WTC11 (cell line): ENCODE data around the gene CCDC149. TPM values are rescaled to one million over a fixed set of nuclear protein-coding genes. Genes with fewer than 3 reads are reported as not detected.

Source experiments
- ATAC-seq: fragments of 200-7000 bp; cut with Tn5 transposase; 2 replicates; pipeline ENCODE4 v1.10.0; 2021; ENCODE audit warnings: mild to moderate bottlenecking, moderate library complexity
- CTCF ChIA-PET: fragments of 300-600 bp; sonication (Branson Sonifier 250); formaldehyde crosslinking; loops from one replicate; lab custom pipeline; 2021; ENCODE audit warnings: antibody characterized with exemption; lab: Charles Lee
- POLR2A ChIA-PET: fragments of 350-600 bp; sonication (Branson Sonifier 250); formaldehyde crosslinking; loops from one replicate; lab custom pipeline; 2021; ENCODE audit warnings: antibody characterized with exemption; lab: Charles Lee
- DNase-seq: peaks from one replicate; pipeline ENCODE4 v3.0.0; 2021; ENCODE audit warnings: low spot score
- H3K27ac Mint-ChIP-seq: 2 replicates; pipeline ENCODE4 v1.8.0; 2021; ENCODE audit warnings: mixed read lengths
- H3K27me3 Mint-ChIP-seq: 2 replicates; pipeline ENCODE4 v1.8.0; 2021; ENCODE audit warnings: low read depth, mild to moderate bottlenecking, moderate library complexity, mixed read lengths
- H3K36me3 Mint-ChIP-seq: 2 replicates; pipeline ENCODE4 v1.8.0; 2021; ENCODE audit warnings: mixed read lengths
- H3K4me1 Mint-ChIP-seq: 2 replicates; pipeline ENCODE4 v1.8.0; 2022; ENCODE audit warnings: mixed read lengths
- H3K4me3 Mint-ChIP-seq: 2 replicates; pipeline ENCODE4 v1.8.0; 2021; ENCODE audit warnings: mild to moderate bottlenecking, moderate library complexity, mixed read lengths
- H3K9me3 Mint-ChIP-seq: 2 replicates; pipeline ENCODE4 v1.8.0; 2021; ENCODE audit warnings: mixed read lengths
- EMX1 ChIP-seq: fragments of 250-450 bp; sonication (Bioruptor Pico); IDR thresholded peaks from 2 replicates; pipeline ENCODE4 v1.8.0; 2021; ENCODE audit warnings: mild to moderate bottlenecking
- FOXJ3 ChIP-seq: sonication (generic); formaldehyde crosslinking; IDR thresholded peaks from 2 replicates; pipeline ENCODE4 v1.9.0; 2021; ENCODE audit warnings: missing genetic modification reagents, mild to moderate bottlenecking, borderline replicate concordance
- FOXK1 ChIP-seq: sonication (generic); formaldehyde crosslinking; IDR thresholded peaks from 2 replicates; pipeline ENCODE4 v1.8.0; 2022; ENCODE audit warnings: mild to moderate bottlenecking, moderate library complexity, missing genetic modification reagents
- IRF2 ChIP-seq: sonication (generic); formaldehyde crosslinking; IDR thresholded peaks from 2 replicates; pipeline ENCODE4 v1.8.0; 2022; ENCODE audit warnings: low read depth, missing genetic modification reagents, borderline replicate concordance
- JUN ChIP-seq: sonication (generic); formaldehyde crosslinking; IDR thresholded peaks from 2 replicates; pipeline ENCODE4 v1.8.0; 2023; ENCODE audit warnings: mild to moderate bottlenecking, missing genetic modification reagents
- OVOL2 ChIP-seq: fragments of 250-450 bp; sonication (Bioruptor Pico); IDR thresholded peaks from 2 replicates; pipeline ENCODE4 v1.9.0; 2021; ENCODE audit warnings: mild to moderate bottlenecking, borderline replicate concordance
- PRRX2 ChIP-seq: fragments of 250-450 bp; sonication (Bioruptor Pico); IDR thresholded peaks from 2 replicates; pipeline ENCODE4 v1.8.0; 2021; ENCODE audit warnings: mild to moderate bottlenecking
- SMAD3 ChIP-seq: sonication (generic); formaldehyde crosslinking; IDR thresholded peaks from 2 replicates; pipeline ENCODE4 v1.8.0; 2022; ENCODE audit warnings: missing genetic modification reagents, mild to moderate bottlenecking, borderline replicate concordance
- ZNF138 ChIP-seq: sonication (generic); formaldehyde crosslinking; conservative IDR thresholded peaks from 2 replicates; pipeline ENCODE4 v1.8.1; 2022; ENCODE audit warnings: mild to moderate bottlenecking, moderate library complexity, missing genetic modification reagents
- ZNF317 ChIP-seq: sonication (generic); formaldehyde crosslinking; IDR thresholded peaks from 2 replicates; pipeline ENCODE4 v1.8.1; 2023; ENCODE audit warnings: low read depth, mild to moderate bottlenecking, moderate library complexity, missing genetic modification reagents, borderline replicate concordance
- ZNF396 ChIP-seq: fragments of 250-450 bp; sonication (Bioruptor Pico); IDR thresholded peaks from 2 replicates; pipeline ENCODE4 v1.8.0; 2021; ENCODE audit warnings: mild to moderate bottlenecking, moderate library complexity, borderline replicate concordance
- total RNA-seq: library from RNA; stranded (reverse); gene quantifications from 3 replicates; pipeline ENCODE4 v1.2.3, GENCODE V29; 2021
- TF ChIP-seq, protein P1 (sequence below): fragments of 250-450 bp; sonication (Bioruptor Pico); IDR thresholded peaks from 2 replicates; pipeline ENCODE4 v1.8.0; 2021; ENCODE audit warnings: mild to moderate bottlenecking
- TF ChIP-seq, protein P2 (sequence below): fragments of 250-450 bp; sonication (Bioruptor Pico); IDR thresholded peaks from 2 replicates; pipeline ENCODE4 v1.9.0; 2021; ENCODE audit warnings: mild to moderate bottlenecking
- TF ChIP-seq, protein P3 (sequence below): sonication (generic); formaldehyde crosslinking; IDR thresholded peaks from 2 replicates; pipeline ENCODE4 v1.8.1; 2023; ENCODE audit warnings: mild to moderate bottlenecking, missing genetic modification reagents, borderline replicate concordance
- TF ChIP-seq, protein P4 (sequence below): fragments of 200-600 bp; IDR thresholded peaks from 2 replicates; pipeline ENCODE4 v1.8.0; 2022; ENCODE audit warnings: antibody characterized with exemption
- TF ChIP-seq, protein P5 (sequence below): sonication (generic); formaldehyde crosslinking; IDR thresholded peaks from 2 replicates; pipeline ENCODE4 v1.8.1; 2022; ENCODE audit warnings: mild to moderate bottlenecking, moderate library complexity, missing genetic modification reagents
- TF ChIP-seq, protein P6 (sequence below): sonication (generic); formaldehyde crosslinking; IDR thresholded peaks from 2 replicates; pipeline ENCODE4 v1.8.1; 2023; ENCODE audit warnings: mild to moderate bottlenecking, missing genetic modification reagents
- TF ChIP-seq, protein P7 (sequence below): sonication (generic); formaldehyde crosslinking; IDR thresholded peaks from 2 replicates; pipeline ENCODE4 v1.8.0; 2023; ENCODE audit warnings: missing genetic modification reagents, mild to moderate bottlenecking, borderline replicate concordance
- TF ChIP-seq, protein P8 (sequence below): sonication (generic); formaldehyde crosslinking; IDR thresholded peaks from 2 replicates; pipeline ENCODE4 v1.8.0; 2022; ENCODE audit warnings: mild to moderate bottlenecking, missing genetic modification reagents

Gene CCDC149
- total RNA-seq, 1 experiment from 2014 or later = 3.9 TPM

DNA sequence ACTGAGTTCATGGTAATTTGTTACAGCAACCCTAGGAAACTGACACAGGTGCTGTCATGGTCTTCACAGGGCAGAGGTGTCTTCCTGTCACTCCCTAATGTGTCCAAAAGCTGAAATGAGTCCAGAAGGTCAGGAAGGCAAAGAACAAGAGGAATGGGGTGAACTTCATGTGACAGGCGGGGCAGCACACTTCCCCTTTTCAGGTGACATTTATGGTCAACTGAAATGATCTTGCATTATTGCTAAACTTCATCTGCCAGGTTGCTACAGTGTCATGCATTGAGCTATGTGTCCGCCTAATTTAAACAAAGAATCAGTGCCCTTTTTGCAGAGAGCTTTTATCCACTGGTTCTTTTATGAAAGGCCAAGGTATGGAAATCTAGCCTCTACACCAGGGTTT, 15.9 kb upstream of the CCDC149 start:
- peaks cover 13% of the 10 kb centered on the region for H3K4me1 Mint-ChIP-seq

More for the DNA sequence above, 15.9 kb upstream of the CCDC149 start:
- Mint-ChIP-seq H3K9me3 (peaks cover 27% of the 10 kb centered on the region), H3K27me3 (peaks cover 9% of the 10 kb centered on the region), H3K27ac (no peak overlapping the region), H3K4me3 (no peak overlapping the region), H3K36me3 (peaks cover 6% of the 10 kb centered on the region; the same call in 1 of the 2 replicates)
- ChIA-PET CTCF (interaction anchor here (2.1 kb wide), 1 partner anchor 52 kb away, joined by 5 read pairs; no protein-coding TSS in a partner anchor), POLR2A (interaction anchor here (0.6 kb wide), 1 partner anchor 50 kb away, joined by 4 read pairs; no protein-coding TSS in a partner anchor)
- DNase-seq = no peak
- ATAC-seq = no peak
- TF ChIP-seq ZNF396 (CRISPR knock-in tag) = no peak
- no peak for TF ChIP-seq IRF2 (CRISPR knock-in tag)
- no peak for TF ChIP-seq EMX1 (CRISPR knock-in tag)
- TF ChIP-seq, protein P1, sequence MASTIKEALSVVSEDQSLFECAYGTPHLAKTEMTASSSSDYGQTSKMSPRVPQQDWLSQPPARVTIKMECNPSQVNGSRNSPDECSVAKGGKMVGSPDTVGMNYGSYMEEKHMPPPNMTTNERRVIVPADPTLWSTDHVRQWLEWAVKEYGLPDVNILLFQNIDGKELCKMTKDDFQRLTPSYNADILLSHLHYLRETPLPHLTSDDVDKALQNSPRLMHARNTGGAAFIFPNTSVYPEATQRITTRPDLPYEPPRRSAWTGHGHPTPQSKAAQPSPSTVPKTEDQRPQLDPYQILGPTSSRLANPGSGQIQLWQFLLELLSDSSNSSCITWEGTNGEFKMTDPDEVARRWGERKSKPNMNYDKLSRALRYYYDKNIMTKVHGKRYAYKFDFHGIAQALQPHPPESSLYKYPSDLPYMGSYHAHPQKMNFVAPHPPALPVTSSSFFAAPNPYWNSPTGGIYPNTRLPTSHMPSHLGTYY (CRISPR knock-in tag) = no peak
- no peak for TF ChIP-seq SMAD3
- TF ChIP-seq, protein P2, sequence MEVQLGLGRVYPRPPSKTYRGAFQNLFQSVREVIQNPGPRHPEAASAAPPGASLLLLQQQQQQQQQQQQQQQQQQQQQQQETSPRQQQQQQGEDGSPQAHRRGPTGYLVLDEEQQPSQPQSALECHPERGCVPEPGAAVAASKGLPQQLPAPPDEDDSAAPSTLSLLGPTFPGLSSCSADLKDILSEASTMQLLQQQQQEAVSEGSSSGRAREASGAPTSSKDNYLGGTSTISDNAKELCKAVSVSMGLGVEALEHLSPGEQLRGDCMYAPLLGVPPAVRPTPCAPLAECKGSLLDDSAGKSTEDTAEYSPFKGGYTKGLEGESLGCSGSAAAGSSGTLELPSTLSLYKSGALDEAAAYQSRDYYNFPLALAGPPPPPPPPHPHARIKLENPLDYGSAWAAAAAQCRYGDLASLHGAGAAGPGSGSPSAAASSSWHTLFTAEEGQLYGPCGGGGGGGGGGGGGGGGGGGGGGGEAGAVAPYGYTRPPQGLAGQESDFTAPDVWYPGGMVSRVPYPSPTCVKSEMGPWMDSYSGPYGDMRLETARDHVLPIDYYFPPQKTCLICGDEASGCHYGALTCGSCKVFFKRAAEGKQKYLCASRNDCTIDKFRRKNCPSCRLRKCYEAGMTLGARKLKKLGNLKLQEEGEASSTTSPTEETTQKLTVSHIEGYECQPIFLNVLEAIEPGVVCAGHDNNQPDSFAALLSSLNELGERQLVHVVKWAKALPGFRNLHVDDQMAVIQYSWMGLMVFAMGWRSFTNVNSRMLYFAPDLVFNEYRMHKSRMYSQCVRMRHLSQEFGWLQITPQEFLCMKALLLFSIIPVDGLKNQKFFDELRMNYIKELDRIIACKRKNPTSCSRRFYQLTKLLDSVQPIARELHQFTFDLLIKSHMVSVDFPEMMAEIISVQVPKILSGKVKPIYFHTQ (CRISPR knock-in tag) = no peak
- TF ChIP-seq, protein P3, sequence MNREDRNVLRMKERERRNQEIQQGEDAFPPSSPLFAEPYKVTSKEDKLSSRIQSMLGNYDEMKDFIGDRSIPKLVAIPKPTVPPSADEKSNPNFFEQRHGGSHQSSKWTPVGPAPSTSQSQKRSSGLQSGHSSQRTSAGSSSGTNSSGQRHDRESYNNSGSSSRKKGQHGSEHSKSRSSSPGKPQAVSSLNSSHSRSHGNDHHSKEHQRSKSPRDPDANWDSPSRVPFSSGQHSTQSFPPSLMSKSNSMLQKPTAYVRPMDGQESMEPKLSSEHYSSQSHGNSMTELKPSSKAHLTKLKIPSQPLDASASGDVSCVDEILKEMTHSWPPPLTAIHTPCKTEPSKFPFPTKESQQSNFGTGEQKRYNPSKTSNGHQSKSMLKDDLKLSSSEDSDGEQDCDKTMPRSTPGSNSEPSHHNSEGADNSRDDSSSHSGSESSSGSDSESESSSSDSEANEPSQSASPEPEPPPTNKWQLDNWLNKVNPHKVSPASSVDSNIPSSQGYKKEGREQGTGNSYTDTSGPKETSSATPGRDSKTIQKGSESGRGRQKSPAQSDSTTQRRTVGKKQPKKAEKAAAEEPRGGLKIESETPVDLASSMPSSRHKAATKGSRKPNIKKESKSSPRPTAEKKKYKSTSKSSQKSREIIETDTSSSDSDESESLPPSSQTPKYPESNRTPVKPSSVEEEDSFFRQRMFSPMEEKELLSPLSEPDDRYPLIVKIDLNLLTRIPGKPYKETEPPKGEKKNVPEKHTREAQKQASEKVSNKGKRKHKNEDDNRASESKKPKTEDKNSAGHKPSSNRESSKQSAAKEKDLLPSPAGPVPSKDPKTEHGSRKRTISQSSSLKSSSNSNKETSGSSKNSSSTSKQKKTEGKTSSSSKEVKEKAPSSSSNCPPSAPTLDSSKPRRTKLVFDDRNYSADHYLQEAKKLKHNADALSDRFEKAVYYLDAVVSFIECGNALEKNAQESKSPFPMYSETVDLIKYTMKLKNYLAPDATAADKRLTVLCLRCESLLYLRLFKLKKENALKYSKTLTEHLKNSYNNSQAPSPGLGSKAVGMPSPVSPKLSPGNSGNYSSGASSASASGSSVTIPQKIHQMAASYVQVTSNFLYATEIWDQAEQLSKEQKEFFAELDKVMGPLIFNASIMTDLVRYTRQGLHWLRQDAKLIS (CRISPR knock-in tag) = no peak
- TF ChIP-seq, protein P4, sequence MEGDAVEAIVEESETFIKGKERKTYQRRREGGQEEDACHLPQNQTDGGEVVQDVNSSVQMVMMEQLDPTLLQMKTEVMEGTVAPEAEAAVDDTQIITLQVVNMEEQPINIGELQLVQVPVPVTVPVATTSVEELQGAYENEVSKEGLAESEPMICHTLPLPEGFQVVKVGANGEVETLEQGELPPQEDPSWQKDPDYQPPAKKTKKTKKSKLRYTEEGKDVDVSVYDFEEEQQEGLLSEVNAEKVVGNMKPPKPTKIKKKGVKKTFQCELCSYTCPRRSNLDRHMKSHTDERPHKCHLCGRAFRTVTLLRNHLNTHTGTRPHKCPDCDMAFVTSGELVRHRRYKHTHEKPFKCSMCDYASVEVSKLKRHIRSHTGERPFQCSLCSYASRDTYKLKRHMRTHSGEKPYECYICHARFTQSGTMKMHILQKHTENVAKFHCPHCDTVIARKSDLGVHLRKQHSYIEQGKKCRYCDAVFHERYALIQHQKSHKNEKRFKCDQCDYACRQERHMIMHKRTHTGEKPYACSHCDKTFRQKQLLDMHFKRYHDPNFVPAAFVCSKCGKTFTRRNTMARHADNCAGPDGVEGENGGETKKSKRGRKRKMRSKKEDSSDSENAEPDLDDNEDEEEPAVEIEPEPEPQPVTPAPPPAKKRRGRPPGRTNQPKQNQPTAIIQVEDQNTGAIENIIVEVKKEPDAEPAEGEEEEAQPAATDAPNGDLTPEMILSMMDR = no peak
- TF ChIP-seq, protein P5, sequence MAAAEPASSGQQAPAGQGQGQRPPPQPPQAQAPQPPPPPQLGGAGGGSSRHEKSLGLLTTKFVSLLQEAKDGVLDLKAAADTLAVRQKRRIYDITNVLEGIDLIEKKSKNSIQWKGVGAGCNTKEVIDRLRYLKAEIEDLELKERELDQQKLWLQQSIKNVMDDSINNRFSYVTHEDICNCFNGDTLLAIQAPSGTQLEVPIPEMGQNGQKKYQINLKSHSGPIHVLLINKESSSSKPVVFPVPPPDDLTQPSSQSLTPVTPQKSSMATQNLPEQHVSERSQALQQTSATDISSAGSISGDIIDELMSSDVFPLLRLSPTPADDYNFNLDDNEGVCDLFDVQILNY (CRISPR knock-in tag) = no peak
- TF ChIP-seq PRRX2 = no peak
- TF ChIP-seq, protein P6, sequence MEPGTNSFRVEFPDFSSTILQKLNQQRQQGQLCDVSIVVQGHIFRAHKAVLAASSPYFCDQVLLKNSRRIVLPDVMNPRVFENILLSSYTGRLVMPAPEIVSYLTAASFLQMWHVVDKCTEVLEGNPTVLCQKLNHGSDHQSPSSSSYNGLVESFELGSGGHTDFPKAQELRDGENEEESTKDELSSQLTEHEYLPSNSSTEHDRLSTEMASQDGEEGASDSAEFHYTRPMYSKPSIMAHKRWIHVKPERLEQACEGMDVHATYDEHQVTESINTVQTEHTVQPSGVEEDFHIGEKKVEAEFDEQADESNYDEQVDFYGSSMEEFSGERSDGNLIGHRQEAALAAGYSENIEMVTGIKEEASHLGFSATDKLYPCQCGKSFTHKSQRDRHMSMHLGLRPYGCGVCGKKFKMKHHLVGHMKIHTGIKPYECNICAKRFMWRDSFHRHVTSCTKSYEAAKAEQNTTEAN (CRISPR knock-in tag) = no peak
- no peak for TF ChIP-seq ZNF317
- TF ChIP-seq, protein P7, sequence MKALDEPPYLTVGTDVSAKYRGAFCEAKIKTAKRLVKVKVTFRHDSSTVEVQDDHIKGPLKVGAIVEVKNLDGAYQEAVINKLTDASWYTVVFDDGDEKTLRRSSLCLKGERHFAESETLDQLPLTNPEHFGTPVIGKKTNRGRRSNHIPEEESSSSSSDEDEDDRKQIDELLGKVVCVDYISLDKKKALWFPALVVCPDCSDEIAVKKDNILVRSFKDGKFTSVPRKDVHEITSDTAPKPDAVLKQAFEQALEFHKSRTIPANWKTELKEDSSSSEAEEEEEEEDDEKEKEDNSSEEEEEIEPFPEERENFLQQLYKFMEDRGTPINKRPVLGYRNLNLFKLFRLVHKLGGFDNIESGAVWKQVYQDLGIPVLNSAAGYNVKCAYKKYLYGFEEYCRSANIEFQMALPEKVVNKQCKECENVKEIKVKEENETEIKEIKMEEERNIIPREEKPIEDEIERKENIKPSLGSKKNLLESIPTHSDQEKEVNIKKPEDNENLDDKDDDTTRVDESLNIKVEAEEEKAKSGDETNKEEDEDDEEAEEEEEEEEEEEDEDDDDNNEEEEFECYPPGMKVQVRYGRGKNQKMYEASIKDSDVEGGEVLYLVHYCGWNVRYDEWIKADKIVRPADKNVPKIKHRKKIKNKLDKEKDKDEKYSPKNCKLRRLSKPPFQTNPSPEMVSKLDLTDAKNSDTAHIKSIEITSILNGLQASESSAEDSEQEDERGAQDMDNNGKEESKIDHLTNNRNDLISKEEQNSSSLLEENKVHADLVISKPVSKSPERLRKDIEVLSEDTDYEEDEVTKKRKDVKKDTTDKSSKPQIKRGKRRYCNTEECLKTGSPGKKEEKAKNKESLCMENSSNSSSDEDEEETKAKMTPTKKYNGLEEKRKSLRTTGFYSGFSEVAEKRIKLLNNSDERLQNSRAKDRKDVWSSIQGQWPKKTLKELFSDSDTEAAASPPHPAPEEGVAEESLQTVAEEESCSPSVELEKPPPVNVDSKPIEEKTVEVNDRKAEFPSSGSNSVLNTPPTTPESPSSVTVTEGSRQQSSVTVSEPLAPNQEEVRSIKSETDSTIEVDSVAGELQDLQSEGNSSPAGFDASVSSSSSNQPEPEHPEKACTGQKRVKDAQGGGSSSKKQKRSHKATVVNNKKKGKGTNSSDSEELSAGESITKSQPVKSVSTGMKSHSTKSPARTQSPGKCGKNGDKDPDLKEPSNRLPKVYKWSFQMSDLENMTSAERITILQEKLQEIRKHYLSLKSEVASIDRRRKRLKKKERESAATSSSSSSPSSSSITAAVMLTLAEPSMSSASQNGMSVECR = no peak
- no peak for TF ChIP-seq JUN (CRISPR knock-in tag)
- TF ChIP-seq, protein P8, sequence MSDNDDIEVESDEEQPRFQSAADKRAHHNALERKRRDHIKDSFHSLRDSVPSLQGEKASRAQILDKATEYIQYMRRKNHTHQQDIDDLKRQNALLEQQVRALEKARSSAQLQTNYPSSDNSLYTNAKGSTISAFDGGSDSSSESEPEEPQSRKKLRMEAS (CRISPR knock-in tag) = no peak
- no peak for TF ChIP-seq FOXJ3 (CRISPR knock-in tag)
- TF ChIP-seq OVOL2 (CRISPR knock-in tag) = no peak
- no peak for TF ChIP-seq FOXK1 (CRISPR knock-in tag)
- no peak for TF ChIP-seq ZNF138 (CRISPR knock-in tag)
